ENCODE data around the gene TEDDM1. TPM values are rescaled to one million over a fixed set of nuclear protein-coding genes. Genes with fewer than 3 reads are reported as not detected.

The TEDDM1 gene
- total RNA-seq, 1 donor from 2014 or later: not detected

Other genes starting within 250 kb of the TEDDM1 start
- 147 and 151 TPM in 2 replicates for gene GLUL, start 8.9 kb downstream of the TEDDM1 start, total RNA-seq
- not detected in 2 replicates for gene RGSL1, start 49.5 kb upstream of the TEDDM1 start, total RNA-seq
- gene RNASEL, start 188.6 kb upstream of the TEDDM1 start, total RNA-seq: 9.2 and 11.2 TPM in 2 replicates
- 5.1 and 12.1 TPM in 2 replicates for gene RGS16, start 203.7 kb upstream of the TEDDM1 start, total RNA-seq